GM18505 (cell line): ENCODE data around the gene DNMT3L.

Source experiments
- ATAC-seq: cut with Tn5 transposase; IDR thresholded peaks from one replicate; pipeline ENCODE4 v1.9.1; 2021; ENCODE audit not compliant: unreplicated experiment
- POLR2A ChIP-seq: IDR thresholded peaks from 4 replicates; pipeline ENCODE4 v1.6.1; 2011; ENCODE audit warnings: borderline replicate concordance; ENCODE audit not compliant: insufficient read depth, insufficient read length; ENCODE audit errors: extremely low read depth

DNMT3L gene

GRCh38 chr21:44299458-44300261 is 38.0 kb upstream of the DNMT3L start, which contains the start of gene PFKL:
TSS of gene PFKL (plus strand) at chr21:44300053. CDS start at chr21:44300106, 53 bp downstream.
- peak; percentile 64 for TF ChIP-seq POLR2A

GRCh38 chr21:44299085-44299457 is 37.4 kb upstream of the DNMT3L start:
- TF ChIP-seq POLR2A: no peak

More at GRCh38 chr21:44299458-44300261, 38.0 kb upstream of the DNMT3L start, which contains the start of gene PFKL:
- ATAC-seq: peak; percentile 53

GRCh38 chr21:44298301-44298700 is 36.6 kb upstream of the DNMT3L start:
- ATAC-seq: no peak
- TF ChIP-seq POLR2A: no peak

More at GRCh38 chr21:44299085-44299457, 37.4 kb upstream of the DNMT3L start:
- no peak for ATAC-seq

- ATAC-seq: no peak
- no peak for TF ChIP-seq POLR2A
Measured at GRCh38 chr21:44297525-44298290, 36.0 kb upstream of the DNMT3L start.

- ATAC-seq: no peak
- TF ChIP-seq POLR2A: no peak
Measured at GRCh38 chr21:44296916-44297315, 35.2 kb upstream of the DNMT3L start.

GRCh38 chr21:44296103-44296519 is 34.4 kb upstream of the DNMT3L start:
- ATAC-seq: no peak
- no peak for TF ChIP-seq POLR2A

- ATAC-seq: no peak
- no peak for TF ChIP-seq POLR2A
Measured at GRCh38 chr21:44295646-44296045, 33.9 kb upstream of the DNMT3L start.

- no peak for TF ChIP-seq POLR2A
- ATAC-seq: no peak
Measured at GRCh38 chr21:44295163-44295573, 33.5 kb upstream of the DNMT3L start.

- no peak for TF ChIP-seq POLR2A
- no peak for ATAC-seq
Measured at GRCh38 chr21:44294391-44295162, 32.9 kb upstream of the DNMT3L start.

GRCh38 chr21:44293551-44294231 is 32.0 kb upstream of the DNMT3L start:
- ATAC-seq: no peak
- no peak for TF ChIP-seq POLR2A

GRCh38 chr21:44292812-44293195 is 31.1 kb upstream of the DNMT3L start:
- TF ChIP-seq POLR2A: no peak

GRCh38 chr21:44291936-44292811 is 30.5 kb upstream of the DNMT3L start:
- TF ChIP-seq POLR2A: no peak
- no peak for ATAC-seq

More at GRCh38 chr21:44292812-44293195, 31.1 kb upstream of the DNMT3L start:
- ATAC-seq: no peak
